Lung (tissue), 12 donors: ENCODE results near the gene CTTNBP2NL. TPM values are rescaled to one million over a fixed set of nuclear protein-coding genes. Genes with fewer than 3 reads are reported as not detected.

ENCODE experiments used
- ATAC-seq: fragments of 200-7000 bp; cut with Tn5 transposase; one replicate; pipeline ENCODE4 v1.9.1; 2020; ENCODE audit warnings: moderate number of reproducible peaks; ENCODE audit not compliant: insufficient read depth, low FRiP score
- DNase-seq, 3 donors: peaks; one replicate each; pipeline ENCODE4 v3.0.0-alpha.2; 2013 to 2017
- H3K27ac ChIP-seq, 2 donors: one replicate each; pipeline ENCODE4 v1.5.1; 2013; ENCODE audit warnings: mild to moderate bottlenecking in 2 of 2, moderate library complexity in 2 of 2, control low read depth in 1 of 2, inconsistent platforms in 1 of 2, low read depth in 1 of 2, low read length in 1 of 2
- H3K27me3 ChIP-seq, 3 donors: one replicate each; pipeline ENCODE4 v1.5.1; 2013; ENCODE audit warnings: low read length in 2 of 3; ENCODE audit not compliant: control insufficient read depth in 3 of 3, insufficient read depth in 3 of 3
- H3K36me3 ChIP-seq, 4 donors: one replicate each; pipeline ENCODE4 v1.5.1; 2013; ENCODE audit warnings: low read length in 4 of 4, mild to moderate bottlenecking in 1 of 4, moderate library complexity in 1 of 4; ENCODE audit not compliant: control insufficient read depth in 4 of 4, insufficient read depth in 4 of 4
- H3K4me1 ChIP-seq, 5 donors: one replicate each; pipeline ENCODE4 v1.5.1; 2013; ENCODE audit warnings: low read length in 5 of 5, mild to moderate bottlenecking in 2 of 5, moderate library complexity in 1 of 5; ENCODE audit not compliant: control insufficient read depth in 5 of 5, insufficient read depth in 5 of 5
- H3K4me3 ChIP-seq: one replicate; pipeline ENCODE4 v1.5.1; 2013; ENCODE audit warnings: mild to moderate bottlenecking, control low read depth, moderate library complexity
- H3K9ac ChIP-seq, 2 donors: one replicate each; pipeline ENCODE4 v1.5.1; 2013; ENCODE audit warnings: low read length in 2 of 2, control low read depth in 1 of 2; ENCODE audit not compliant: insufficient read depth in 1 of 2
- H3K9me3 ChIP-seq, 4 donors: one replicate each; pipeline ENCODE4 v1.5.1; 2013; ENCODE audit warnings: low read length in 3 of 4, mild to moderate bottlenecking in 1 of 4, moderate library complexity in 1 of 4; ENCODE audit not compliant: control insufficient read depth in 4 of 4, insufficient read depth in 3 of 4
- CTCF ChIP-seq: IDR thresholded peaks from 2 replicates; pipeline ENCODE4 v1.5.1; 2012; ENCODE audit warnings: mild to moderate bottlenecking; ENCODE audit errors: control extremely low read depth, extremely low read depth
- WGBS, 2 donors: extraction: QIAGEN DNeasy Blood & Tissue Kit; methylation state at CpG; one replicate each; pipeline ENCODE4 v1.1.7; 2013; 5-methylcytosine and 5-hydroxymethylcytosine counted together
- polyA plus RNA-seq, 2 donors: library from polyadenylated mRNA; stranded (reverse); fragments of 200-250 nt; gene quantifications; one replicate each; pipeline ENCODE4 v1.2.1, GENCODE V29; 2013
- total RNA-seq, 2 donors: library from RNA; depleted of rRNA in 1 of 2; stranded (reverse); fragments of >200 nt in 1 of 2; gene quantifications; one replicate each; pipeline ENCODE4 v1.2.1, GENCODE V29; 2014 to 2021
- donor health status: control.
- donor health status: control.
- donor health status: Bipolar disorder and iron deficiency.
- donor health status: healthy.
- donor health status: DM: yes; HTN: yes; CAD: no.

Gene CTTNBP2NL
- total and polyA plus RNA-seq, 4 donors = 9.0 to 38.5 (median 17.0) TPM

GRCh38 chr1:112508278-112509004, 112.4 kb downstream of the CTTNBP2NL start, which contains the start of gene WNT2B:
Gene WNT2B, plus strand, starts transcription at chr1:112508965. Its CDS starts 298 bp downstream, at chr1:112509263.
- Histone ChIP-seq H3K4me3 (peak within 1 kb of the TSS; percentile 56), H3K27ac (no peak within 1 kb of the TSS), H3K9me3 (no peaks in the 10 kb centered on the region), H3K36me3 (no peaks in the 10 kb centered on the region), H3K27me3 (peaks cover 0 to 43% (median 23%) of the 10 kb centered on the region in 3 donors), H3K4me1 (peaks cover 0 to 38% (median 13%) of the 10 kb centered on the region in 5 donors), H3K9ac (no peak within 1 kb of the TSS)
- WGBS, 2 donors = 1% methylated on average over 45 to 69 of the region's 69 CpGs
- no peak for TF ChIP-seq CTCF
- ATAC-seq (peak; percentile 68), DNase-seq (peak in 2 of 3 donors; percentile 30 to 43)

- TF ChIP-seq CTCF = no peak
- no peaks in the 10 kb centered on the region for H3K36me3 ChIP-seq
- peak overlapping the region; percentile 56 for H3K4me3 ChIP-seq
- H3K27me3 ChIP-seq = peaks cover 0 to 43% (median 23%) of the 10 kb centered on the region in 3 donors
- 8 to 14% methylated on average over 55 to 66 of the region's 66 CpGs for WGBS, 2 donors
- no peak overlapping the region for H3K27ac ChIP-seq
- H3K9ac ChIP-seq = no peak overlapping the region
- DNase-seq (peak in 2 of 3 donors; percentile 36 to 50), ATAC-seq (peak; percentile 36)
- no peaks in the 10 kb centered on the region for H3K9me3 ChIP-seq
- peaks cover 0 to 31% (median 13%) of the 10 kb centered on the region in 5 donors for H3K4me1 ChIP-seq
Measured at GRCh38 chr1:112509005-112509659, 113.1 kb downstream of the CTTNBP2NL start.

GRCh38 chr1:112509660-112510178, 113.7 kb downstream of the CTTNBP2NL start:
- no peaks in the 10 kb centered on the region for H3K36me3 ChIP-seq
- no peak overlapping the region for H3K27ac ChIP-seq
- peaks cover 0 to 30% (median 11%) of the 10 kb centered on the region in 5 donors for H3K4me1 ChIP-seq
- ATAC-seq (no peak), DNase-seq (no peak)
- H3K27me3 ChIP-seq = peaks cover 0 to 43% (median 23%) of the 10 kb centered on the region in 3 donors
- TF ChIP-seq CTCF = no peak
- no peak overlapping the region for H3K9ac ChIP-seq
- 52 to 62% methylated on average over 16 of the region's 16 CpGs for WGBS, 2 donors
- H3K9me3 ChIP-seq = no peaks in the 10 kb centered on the region
- no peak overlapping the region for H3K4me3 ChIP-seq
